NOMO-1 (cell line): ENCODE measurements around the gene LSS.

Experiments
- DNase-seq, 2 experiments: peaks; one replicate each; lab custom pipeline; 2025; ENCODE audit not compliant: unreplicated experiment in 2 of 2; lab: John Stamatoyannopoulos, UW

Gene LSS

DNA sequence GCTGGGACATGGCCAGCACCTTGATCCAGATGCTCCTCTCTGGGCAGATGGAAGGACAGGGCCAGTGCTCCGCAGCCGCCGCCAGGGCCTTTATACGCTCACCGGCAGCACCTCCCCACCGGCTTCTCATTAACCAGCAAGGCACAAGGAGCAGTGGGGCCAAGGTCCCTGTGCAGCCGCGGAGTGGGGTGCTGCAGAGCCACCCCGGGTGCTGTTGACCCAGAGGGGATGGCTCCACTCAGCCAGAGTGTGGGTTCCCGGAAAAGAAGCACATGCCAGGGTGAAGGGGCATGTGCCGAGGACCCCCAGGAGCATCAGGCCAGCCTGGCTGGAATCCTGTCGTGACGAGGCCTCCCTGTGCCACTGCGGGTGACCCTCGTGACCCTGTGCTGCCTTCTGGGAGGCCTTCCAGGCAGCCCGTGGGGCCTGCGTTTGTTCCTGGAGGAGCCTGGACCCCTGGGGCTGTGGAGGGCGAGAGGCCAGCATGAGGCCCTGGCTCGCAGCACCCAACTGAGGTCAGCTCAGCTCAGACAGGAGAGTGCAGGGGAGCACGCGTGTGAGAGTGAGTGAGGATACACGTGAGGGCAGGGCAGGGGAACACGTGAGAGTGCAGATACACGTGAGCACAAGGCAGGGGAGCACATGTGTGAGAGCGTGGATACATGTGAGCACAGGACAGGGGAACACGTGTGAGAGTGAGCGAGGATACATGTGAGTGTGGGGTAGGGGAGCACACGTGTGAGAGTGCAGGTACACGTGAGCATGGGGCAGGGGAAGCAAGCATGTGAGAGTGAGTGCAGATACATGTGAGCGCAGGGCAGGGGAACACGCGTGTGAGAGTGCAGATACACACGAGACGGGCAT, 72.8 kb downstream of the LSS start, which contains the start of gene FTCD:
FTCD (minus strand) TSS at position 66 of the 864 bp plus-strand sequence; CDS start at position 10, 56 bp downstream.
- no peak for DNase-seq

DNA sequence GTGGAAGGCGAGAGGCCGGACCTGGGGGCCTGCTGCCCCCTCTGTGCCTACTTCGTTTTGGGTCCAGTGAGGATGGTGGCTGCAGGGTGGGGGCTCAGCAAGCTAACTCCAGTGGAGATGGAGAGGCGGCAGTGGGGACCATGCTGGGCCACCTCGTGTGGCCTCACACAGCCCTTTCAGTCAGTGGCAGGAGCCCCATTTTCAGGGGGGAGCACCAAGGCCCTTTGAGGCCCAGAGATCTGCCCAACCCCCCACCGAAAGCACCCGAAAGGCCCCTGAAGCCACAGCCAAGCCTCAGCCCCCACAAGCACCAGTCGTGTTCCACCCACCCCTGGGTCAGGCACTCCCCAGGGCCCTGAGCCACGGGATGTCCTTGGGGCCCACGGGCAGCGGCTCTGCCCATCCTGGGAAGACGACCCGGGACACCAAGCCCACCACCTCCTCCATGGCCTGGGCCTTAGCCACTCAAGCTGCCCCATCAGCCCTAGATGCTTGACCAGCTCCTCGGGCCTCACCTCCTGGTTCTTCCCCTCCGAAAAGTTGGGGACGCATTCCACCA, 73.5 kb downstream of the LSS start:
- DNase-seq: no peak

DNA sequence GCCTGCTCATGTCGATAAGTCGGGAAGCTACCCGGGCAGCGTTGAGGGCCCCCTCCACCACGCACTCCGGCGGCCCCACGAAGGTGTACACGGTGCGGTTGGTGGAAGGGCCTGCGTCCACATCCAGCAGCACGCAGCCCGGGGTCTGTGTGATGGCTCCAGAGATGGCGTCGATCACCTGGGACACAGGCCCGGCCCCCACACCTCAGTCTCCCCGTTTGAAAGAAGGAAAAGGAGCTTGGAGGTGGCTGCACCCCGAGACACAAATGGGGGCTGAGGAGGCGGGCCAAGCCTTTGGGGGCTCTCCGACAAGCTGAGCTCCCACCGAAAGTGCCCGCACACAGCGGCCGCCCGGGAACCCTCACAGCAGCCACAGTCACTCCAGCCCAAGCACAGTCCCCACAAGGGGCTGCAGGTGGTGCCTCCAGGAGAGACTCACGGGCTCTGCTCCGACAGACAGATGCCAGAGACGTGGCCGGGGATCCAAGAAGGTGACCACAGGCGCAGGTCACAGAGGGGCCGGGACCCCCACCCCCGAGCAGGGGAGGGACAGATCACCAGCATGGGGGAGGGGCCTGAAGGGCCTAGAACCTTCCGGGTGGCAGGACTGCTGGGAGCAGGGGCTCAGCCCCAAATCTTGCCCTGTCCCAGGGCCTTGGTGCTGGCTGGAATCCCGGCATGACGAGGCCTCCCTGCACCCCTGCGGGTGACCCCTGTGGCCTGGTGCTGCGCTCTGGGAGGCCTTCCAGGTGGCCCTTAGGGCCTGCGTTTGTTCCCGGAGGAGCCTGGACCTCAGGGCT, 74.2 kb downstream of the LSS start:
- no peak for DNase-seq

DNA sequence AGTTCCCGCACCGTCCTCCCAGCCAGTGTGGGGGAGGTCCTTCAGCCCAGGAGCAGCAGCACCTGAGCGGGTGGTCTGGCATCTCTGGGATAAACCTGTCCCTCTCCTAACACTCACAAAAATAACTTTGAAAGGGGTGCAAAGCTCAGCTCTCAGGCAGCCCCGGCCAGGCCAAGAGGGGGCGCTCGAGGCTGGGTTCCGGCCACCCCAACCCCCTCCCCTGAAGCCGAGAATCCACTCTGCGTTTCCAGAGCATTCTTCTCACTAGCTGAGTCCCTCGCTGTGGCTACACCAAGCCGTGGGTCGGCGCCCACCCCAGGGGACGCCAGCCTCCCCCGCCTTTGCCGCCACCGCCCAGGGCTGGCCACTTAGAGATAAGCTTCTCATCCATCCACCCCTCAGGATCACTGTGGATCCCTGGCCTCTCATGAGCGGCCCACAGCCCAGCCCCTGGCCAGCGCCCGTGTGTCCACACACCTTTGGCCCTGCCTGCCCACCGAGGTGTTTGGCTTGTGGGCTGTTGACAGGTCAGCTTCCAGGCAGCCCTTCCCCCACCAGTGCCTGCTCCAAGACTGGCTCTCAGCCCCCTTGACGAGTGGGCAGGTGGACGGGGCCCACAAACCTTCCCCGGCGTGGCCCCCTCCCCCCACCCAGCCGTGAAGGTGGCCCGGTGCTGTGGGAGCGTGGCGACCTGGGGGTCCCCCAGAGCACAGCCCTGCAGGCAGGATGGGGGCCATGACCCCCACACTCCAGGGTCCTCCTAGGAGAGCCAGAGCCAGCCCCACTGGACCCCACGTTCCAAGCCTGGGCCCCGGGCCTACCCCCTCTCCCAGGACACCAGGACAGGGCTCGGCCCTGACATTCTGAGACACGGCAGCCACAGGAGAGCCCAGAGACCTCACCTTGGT, 75.1 kb downstream of the LSS start:
- peak; percentile 18 to 28 for DNase-seq

DNA sequence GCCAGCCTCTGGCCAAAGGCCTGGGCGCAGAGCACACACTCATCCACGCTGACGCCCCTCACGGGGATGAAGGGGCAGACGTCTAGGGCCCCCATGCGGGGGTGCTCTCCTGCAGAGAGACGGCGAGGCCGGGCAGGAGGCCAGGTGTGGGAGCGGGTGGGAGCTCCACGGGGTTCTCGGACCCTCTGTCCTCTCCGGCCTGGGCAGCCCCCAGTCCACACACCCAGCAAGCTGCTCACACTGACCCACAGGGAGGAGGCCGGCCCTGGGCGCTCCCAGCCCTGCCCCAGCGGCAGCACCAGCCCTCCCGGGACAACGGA, 75.7 kb downstream of the LSS start:
- DNase-seq: no peak

DNA sequence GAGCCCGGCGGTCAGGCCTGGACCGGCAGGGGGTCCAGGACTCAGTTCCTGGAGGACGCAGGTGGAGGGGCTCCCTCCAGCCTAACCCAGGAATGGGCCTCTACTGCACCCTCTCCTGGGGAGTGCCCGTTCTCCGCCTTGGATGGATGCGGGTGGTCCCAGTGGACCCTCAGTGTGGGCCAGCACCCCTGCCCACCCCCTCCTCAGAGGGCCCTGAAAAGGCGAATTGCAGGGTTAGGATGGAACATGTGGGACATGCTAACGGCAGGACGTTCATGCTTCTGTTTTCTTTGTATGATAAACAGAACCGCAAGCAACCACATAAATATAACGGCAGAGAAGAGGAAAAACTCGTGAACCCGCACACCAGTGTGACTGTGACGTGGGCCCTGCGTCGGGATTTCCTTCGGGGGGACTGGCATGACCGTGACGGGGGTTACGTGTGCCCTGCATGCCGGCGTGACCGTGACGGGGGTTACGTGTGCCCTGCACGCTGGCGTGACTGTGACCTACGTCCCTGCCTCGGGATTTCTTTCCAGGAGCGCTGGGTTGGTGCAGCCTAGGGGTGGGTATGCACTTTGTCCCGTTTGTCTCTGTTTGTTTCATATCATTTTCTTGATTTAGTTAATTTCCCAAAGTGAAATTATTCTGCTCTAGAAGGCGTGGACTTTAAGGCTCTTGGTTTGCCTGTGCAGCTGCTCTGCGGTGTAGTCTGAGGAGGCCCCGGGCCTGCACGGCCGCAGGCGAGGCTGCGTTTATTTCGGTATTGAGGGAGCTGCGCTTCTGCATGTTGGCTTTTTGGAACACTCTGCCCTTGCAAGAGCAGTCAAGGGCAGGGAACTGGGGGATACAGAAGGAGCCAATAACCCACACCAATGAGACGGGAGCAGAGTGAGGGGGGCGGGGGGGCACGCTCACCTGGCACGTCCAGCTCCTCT, 76.3 kb downstream of the LSS start:
- no peak for DNase-seq

DNA sequence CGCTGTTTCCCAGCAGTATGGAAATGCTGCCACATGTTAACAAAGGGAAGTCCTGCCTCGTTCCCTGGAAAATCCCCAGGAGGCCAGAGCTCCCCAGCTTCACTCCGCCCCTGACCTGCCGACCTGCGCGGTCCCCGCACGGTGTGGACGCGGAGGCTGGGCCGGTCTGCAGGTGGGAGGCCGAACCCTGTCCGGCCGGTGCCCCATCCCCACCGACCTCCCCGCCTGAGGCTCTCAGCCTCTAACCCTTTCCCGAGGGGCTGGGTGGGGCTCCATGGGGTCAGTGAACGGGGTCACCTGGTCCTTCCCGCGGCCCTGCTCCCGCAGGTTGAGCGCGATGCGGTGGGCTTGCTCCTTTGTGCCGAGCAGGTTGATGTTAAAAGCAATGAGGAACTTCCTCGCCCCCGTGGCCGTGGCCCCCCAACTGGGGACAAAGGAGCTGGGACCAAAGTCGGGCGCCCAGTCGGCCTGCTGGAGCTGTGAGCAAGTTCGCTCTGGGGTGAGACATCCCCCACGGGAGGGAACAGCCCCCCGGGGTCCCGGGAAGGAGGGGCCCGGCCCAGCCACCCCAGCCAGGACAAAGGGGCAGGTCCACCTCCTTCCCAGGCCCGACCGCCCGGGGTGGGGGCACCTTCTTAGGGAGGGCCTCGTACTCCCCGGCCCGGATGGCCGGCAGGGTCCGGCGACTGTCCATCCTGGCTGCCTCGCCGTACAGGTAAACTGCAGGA, 77.1 kb downstream of the LSS start:
- DNase-seq: no peak

DNA sequence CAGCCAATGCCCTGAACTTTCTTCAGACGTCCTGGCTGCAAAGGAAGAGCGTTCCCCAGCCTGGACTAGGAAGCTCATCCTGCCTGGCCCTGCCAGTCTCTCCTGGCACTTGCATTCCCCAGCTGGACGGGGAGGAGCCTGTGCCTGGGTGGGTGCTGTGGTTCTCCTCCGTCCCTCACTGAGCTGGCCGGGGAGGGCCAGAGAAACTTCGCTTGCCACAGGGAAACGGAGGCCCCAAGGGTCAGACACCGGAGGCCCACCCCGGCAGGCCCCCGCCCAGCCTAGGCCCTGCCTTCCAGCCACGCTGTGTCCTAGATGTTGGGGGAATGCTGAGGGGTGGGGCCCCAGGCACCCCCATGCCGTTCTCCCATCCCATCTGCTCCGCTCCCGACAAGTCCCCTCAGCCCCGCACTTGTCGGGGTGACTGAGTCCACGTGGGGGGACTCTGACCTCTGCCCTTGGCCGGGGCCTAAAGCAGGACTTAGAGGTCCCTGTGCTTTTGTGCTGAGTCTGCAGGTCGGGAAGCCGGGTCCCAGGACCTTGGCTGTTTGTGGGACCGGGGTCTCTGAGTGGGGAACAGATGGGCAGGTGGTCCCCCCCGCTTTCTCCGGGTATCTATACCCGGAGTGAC, 78.0 kb downstream of the LSS start:
- no peak for DNase-seq

DNA sequence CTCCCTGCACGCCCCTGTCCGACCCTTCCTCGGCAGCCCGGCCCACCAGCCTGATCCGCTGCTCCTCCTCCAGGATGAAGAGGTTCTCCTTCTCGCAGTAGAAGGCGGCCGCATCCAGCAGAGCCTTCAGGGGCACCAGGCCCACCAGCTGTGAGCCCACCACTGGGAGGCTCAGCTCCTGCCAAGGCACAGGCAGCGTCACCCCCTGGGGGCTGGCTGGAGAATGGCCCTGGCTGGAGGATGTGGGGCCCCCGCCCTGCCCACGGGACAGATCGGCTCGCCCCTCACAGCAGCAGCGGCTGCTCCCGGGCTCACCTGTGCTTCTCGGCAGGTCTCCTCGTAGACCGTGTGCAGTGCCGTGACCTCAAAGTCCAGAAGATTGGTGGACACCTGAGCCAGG, 78.5 kb downstream of the LSS start:
- no peak for DNase-seq

DNA sequence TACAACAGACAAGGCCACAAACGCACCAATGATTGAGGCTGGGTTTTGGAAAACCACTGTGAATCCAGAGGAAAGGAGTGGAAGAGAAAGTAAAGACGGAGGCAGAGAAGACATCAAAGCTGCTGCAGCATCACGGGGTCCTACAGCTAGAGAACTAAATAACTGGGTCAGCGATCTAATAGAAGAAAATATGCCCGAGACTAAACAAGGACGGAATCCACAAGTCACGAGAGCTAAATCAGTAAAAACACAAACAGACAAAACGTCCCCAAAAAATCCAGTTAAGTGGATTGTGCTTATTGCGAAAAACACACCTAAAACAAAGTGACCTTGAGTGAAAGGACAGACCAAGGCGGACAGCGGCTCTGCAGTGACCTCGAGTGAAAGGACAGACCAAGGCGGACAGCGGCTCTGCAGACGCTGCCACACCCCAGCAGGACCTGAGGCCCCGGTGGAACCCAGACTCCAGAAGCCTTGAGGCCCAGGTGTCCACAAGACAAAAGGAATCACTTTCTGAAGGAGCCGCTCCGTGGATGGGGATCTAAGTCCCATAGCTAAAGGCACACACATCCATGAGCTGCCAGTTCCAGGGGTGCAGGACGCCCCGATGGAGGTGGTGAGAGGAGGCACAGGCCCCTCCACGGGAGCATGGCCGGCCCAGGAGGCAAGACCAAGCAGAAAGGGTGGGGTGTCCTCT, 79.2 kb downstream of the LSS start:
- no peak for DNase-seq

DNA sequence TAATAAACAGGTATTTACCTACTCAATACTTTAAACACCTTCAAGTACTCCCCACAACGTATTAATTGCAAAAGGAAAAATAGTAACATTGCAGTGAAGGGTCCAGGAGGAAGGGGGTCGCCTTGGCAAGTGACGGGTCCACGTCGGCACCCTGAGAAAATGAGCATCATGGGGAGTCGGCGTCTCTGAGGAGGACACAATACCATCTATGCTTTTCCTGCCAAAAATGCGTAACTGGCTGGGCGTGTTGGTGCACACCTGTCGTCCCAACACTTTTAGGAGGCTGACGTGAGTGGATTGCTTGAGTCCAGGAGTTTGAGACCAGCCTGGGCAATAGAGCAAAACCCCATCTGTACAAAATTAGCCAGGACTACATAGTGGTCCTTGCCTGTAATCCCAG, 80.5 kb downstream of the LSS start:
- DNase-seq: no peak

DNA sequence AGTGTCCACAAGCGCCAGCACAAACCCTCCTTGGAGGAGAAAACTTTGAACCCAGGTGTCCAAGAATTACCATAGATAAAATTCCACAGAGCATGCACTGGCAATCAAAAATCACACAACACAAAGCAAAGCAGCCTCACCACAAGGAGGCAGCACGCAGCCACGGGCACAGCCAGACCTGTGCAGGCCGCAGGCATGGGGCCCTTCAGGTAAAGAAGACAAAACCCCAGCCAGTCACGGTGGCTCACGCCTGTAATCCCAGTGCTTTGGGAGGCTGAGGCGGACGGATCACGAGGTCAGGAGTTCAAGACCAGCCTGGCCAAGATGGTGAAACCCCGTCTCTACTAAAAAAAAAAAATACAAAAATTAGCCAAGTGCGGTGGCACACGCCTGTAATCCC, 81.1 kb downstream of the LSS start:
- peak; percentile 11 to 18 for DNase-seq

DNA sequence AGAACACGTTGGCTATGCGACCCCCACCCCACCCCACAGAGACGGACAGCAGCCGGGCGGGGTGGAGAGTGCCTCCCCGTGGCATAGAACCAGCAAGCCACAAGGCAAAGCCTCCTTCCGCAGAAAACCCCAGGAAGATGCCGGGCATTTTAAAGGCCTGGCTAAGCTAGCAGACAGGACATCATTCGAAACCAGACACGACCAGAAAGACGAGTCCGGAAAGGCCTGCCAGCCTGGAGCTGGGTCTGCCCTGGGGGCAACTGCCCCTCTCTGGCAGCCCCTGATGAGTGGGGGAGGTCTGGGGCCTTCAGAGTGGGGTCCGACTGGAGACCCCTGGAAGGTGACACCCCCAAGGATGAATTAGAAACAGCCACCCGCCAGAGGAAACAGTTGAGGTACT, 81.7 kb downstream of the LSS start:
- DNase-seq: no peak

DNA sequence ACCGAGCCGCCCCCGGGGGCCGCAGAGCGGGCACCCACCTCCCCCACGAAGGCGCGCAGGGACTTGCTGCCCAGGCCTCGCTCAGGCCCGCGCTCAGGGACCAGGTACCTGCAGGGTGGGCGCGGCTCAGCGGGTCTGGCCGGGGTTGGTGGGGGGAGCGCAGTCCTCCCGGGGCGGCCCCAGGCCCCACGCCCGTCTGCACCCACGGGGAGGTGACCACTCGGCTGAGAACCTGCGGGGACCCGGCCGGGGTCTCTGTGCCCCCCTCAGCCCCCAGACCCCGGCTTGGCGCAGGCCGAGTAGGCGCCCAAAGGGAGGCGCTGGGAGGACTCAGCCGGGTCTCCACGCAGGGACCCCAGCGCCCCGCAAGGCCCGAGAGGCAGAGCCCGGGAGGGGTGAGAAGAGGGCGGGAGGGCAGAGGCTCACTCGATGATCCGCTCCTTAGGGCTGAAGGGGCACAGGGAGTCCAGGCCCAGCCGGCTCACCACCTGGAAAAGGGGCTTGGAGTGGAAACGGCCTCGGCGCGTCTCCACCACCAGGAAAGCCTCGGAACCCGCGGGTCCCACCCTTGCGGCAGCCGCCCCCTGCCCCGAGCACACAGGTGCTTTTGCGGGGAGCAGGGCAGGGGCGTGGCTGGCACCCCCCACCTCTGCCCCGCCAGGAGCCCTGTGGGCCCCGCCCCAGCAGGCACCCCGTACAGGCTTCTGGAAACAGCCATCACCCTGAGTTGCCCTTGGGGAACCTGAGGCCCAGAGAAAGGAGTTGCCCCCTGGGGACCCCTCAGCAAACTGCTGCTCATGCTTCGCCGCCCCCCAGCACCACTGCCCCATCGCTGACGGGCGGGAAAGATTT, 82.5 kb downstream of the LSS start:
- no peak for DNase-seq

DNA sequence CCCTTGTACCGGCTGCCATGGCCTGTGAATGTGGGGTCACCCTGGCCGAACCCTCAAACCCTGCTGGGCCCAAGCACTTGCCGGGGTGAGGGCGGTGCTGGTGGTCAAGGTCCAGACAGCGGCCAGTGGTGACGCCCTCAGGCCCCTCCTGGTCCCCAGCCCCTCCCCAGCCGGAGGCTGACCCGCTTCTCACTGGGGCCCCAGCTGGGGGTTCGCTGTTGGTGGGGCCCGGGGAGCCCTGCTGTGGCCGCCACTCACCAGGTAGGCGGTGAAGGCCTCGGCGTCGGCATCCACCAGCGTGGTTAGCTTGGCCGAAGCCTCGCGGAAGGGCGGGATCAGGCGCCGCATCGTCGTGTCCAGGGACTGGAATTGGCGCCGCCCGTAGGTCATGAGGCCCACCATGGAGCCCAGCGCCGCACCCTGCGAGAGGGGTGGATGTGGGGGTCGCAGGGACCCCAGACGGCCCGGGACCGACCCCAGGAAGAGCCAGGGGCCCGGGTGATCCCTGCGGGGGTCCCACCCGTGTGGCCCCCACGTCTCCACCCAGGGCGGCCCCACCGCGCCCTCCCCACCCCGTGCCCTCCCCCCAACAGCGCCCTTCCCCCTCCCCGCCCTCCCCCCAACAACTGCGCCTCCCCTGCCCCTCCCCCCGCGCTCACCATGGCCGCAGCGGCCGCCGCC, 83.3 kb downstream of the LSS start:
- DNase-seq: no peak

DNA sequence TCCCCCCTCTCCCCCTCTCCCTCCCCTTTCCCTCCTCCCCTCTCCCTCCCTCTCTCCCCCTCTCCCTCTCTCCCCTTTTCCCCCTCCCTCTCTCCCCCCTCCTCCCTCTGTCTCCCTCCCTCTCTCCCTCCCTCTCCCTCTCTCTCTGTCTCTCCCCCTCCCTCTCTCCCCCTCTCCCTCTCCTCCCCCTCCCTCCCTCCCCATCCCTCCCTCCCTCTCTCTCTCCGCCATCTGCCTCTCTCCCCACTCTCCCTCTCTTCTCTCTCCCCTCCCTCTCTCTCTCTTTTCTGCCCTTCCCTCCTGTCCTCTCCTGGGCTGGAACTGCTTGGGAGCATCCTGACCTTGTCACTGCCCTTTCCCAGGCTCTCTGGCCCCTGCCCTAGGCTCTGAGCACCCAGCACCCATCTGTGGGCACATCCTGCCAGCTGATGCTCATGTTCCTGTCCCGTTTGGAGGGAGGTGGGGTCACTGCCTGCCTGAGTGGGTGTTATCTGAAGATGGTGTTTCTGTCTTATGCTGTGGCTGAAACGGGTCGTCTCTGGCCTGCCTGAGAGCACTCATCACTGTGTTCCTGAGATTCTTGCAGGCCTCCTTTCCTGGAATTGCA, 84.0 kb downstream of the LSS start:
- DNase-seq: no peak
